Dermis microvascular lymphatic vessel endothelial cell (primary cell): ENCODE measurements around the gene GLIS1. TPM values are rescaled to one million over a fixed set of nuclear protein-coding genes. Genes with fewer than 3 reads are reported as not detected.

ENCODE experiments used
- DNase-seq, 2 donors: peaks; one replicate each; pipeline versions ENCODE4 v3.0.0 to v3.0.0-alpha.2; 2010; ENCODE audit warnings: low read depth in 2 of 2
- total RNA-seq: library from RNA; depleted of rRNA; stranded (reverse); fragments of >200 nt; gene quantifications from 2 replicates; pipeline ENCODE4 v1.2.1, GENCODE V29; 2014

Gene GLIS1
- total RNA-seq, 1 donor from 2014 or later = not detected

- DNase-seq = no peak
Measured at GRCh38 chr1:53535226-53535625, 203.7 kb downstream of the GLIS1 start.

DNA sequence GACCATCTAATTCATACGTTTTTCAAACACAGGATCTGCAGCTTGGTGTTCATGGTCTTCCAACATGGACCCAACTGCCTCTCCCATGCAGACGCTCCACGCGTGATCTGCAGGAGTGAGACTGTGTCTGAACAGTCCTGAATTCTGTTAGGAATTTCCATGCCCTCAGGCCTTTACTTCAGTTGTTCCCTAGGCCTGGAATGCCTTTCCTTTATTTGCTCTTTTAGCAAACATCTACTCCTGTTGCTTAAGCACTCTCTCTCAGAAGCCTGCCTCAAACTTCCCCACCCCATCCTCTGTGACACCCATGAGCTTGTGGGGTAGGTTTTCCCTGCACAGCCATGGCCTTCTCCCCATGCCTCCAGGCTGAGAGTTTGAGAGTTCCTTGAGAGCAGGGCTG lies 206.1 kb downstream of the GLIS1 start:
- no peak for DNase-seq

- no peak for DNase-seq
Measured at GRCh38 chr1:53532377-53532776, 206.6 kb downstream of the GLIS1 start.

- no peak for DNase-seq
Measured at GRCh38 chr1:53530550-53530949, 208.4 kb downstream of the GLIS1 start.

DNA sequence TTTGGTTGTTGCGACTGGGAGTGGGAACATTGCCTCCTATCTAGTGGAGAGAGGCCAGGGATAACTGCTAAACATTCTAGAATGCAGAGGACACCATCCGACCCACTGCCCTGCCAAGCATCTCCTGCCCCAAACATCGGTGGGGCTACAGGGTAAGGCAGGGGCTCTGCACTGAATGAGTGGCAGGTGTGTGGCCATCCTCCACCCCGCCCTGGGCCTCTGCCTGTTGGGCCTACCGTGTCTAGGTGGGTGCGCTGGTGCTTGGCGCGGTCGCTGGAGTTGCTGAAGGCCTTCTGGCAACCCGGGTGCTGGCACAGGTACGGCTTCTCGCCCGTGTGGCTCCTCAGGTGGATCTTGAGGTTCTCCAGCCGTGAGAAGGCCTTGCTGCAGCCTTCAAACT lies 209.4 kb downstream of the GLIS1 start:
- no peak for DNase-seq

- no peak for DNase-seq
Measured at GRCh38 chr1:53527368-53527767, 211.6 kb downstream of the GLIS1 start.

- DNase-seq = peak; percentile 6 to 58
Measured at GRCh38 chr1:53526451-53527101, 212.4 kb downstream of the GLIS1 start.

DNA sequence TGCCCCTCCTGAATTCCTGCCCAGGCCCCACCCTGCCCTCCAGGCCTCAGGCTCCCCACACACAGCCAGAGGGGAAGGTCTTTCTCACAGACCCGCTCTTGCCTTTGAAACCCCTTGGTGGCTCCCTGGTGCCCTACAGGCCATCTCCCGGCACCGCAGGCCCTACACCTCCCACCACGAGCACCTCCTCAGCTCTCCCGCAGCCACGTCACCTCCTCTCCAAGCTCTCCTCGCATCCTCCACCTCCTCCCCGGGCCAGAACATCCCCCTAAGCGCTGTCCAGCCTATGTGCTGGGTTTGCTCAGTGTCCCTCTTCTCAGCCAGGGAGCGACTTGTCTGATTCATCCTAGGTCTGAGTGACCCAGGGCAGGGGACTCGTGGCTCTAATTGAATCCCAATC lies 213.4 kb downstream of the GLIS1 start:
- no peak for DNase-seq

- no peak for DNase-seq
Measured at GRCh38 chr1:53524428-53525375, 214.3 kb downstream of the GLIS1 start.

- DNase-seq = no peak
Measured at GRCh38 chr1:53521924-53522552, 216.9 kb downstream of the GLIS1 start.

- DNase-seq = no peak
Measured at GRCh38 chr1:53520481-53520880, 218.5 kb downstream of the GLIS1 start.

GRCh38 chr1:53519421-53519820 lies 219.5 kb downstream of the GLIS1 start:
- no peak for DNase-seq

DNA sequence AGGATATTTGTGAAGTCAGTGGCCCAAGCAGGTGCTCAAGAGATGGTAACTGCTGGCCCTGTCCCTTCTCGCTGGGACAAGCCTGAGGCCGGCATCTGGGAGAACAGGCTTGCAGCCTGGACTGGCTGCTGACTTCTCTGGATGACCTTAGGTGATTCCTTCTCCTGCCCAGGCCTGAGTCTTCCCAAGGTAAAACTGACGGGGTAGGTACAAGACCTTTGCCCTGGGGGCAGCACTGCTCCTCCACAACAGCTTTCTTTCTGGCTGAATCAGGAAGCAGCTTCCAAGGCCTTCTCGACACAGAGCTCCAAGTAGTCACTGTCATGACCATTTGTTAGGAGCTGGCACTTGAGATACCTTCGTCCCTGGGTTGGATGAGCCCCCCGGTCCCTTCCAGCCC lies 220.2 kb downstream of the GLIS1 start:
- no peak for DNase-seq

- DNase-seq = no peak
Measured at GRCh38 chr1:53517821-53518352, 221.1 kb downstream of the GLIS1 start.

DNA sequence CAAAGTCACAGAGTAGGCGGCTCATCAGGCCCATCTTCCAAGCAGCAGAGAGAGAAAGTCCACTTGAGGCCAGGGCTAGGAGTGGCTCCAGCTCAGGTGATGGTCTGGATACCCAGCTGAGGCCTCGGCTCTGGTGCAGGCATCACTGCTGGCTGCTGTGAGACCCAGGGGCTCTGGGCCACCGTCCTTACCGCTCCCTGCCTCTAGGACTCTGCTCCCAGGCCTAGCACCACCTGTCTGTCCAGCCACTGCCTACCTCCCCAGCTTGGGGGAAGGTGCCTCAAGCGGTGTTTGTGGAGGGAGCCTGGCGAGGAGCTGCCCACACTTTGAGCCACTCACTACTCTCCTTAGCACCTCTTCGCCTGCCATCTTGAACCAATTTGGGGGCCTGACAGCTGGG lies 221.9 kb downstream of the GLIS1 start:
- DNase-seq = no peak

DNA sequence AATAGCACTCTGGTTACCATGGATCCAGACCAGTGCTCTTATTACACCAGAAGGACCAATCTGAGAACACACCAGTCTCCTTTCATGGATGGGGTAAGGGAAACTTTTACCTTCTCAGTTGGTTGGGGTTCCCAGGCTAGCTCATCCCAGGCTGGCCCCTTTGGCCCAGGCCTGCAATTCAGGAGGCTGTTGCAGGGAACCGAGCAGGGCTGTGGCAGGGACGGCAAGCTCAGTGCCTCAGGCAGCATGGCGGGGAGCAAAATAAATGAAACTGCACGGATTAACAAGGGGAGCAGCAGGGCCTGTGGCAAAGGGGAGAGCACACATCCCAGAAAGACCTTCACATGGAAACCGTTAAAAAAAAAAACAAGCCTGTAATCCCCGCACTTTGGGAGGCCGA lies 222.8 kb downstream of the GLIS1 start:
- no peak for DNase-seq

DNA sequence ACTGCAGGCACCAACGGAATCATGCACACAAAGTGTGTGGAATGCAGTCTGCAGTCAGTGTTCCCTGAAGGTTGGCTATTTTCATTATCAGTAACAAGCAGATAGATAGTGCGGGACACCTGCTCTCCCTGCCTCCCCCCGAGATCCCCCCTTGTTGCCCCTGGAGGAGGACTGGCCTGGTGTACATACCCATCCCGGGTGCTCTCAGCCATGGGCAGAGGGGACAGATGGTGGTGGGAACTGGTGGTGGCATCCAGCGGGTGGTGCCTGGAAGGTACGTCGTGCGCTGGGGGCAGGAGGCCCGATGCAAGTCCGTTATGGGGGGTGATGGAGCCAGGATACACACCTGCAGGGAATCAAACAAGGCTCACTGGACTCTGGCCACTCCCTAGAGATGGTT lies 224.5 kb downstream of the GLIS1 start:
- DNase-seq = no peak

- no peak for DNase-seq
Measured at GRCh38 chr1:53513846-53514245, 225.1 kb downstream of the GLIS1 start.

GRCh38 chr1:53512807-53513755 lies 225.9 kb downstream of the GLIS1 start:
- no peak for DNase-seq

- DNase-seq = no peak
Measured at GRCh38 chr1:53511933-53512806, 226.8 kb downstream of the GLIS1 start.
